ENCODE measurements around the gene NELFE. TPM values are rescaled to one million over a fixed set of nuclear protein-coding genes. Genes with fewer than 3 reads are reported as not detected.
"Not testable (repeated sequence)": the region's sequence is repeated elsewhere in the genome, so short reads cannot be mapped to it uniquely, and the experiment has no call there.

The NELFE gene, protein sequence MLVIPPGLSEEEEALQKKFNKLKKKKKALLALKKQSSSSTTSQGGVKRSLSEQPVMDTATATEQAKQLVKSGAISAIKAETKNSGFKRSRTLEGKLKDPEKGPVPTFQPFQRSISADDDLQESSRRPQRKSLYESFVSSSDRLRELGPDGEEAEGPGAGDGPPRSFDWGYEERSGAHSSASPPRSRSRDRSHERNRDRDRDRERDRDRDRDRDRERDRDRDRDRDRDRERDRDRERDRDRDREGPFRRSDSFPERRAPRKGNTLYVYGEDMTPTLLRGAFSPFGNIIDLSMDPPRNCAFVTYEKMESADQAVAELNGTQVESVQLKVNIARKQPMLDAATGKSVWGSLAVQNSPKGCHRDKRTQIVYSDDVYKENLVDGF
- total RNA-seq (39.8 TPM), polyA plus RNA-seq (53.6 TPM)

DNA sequence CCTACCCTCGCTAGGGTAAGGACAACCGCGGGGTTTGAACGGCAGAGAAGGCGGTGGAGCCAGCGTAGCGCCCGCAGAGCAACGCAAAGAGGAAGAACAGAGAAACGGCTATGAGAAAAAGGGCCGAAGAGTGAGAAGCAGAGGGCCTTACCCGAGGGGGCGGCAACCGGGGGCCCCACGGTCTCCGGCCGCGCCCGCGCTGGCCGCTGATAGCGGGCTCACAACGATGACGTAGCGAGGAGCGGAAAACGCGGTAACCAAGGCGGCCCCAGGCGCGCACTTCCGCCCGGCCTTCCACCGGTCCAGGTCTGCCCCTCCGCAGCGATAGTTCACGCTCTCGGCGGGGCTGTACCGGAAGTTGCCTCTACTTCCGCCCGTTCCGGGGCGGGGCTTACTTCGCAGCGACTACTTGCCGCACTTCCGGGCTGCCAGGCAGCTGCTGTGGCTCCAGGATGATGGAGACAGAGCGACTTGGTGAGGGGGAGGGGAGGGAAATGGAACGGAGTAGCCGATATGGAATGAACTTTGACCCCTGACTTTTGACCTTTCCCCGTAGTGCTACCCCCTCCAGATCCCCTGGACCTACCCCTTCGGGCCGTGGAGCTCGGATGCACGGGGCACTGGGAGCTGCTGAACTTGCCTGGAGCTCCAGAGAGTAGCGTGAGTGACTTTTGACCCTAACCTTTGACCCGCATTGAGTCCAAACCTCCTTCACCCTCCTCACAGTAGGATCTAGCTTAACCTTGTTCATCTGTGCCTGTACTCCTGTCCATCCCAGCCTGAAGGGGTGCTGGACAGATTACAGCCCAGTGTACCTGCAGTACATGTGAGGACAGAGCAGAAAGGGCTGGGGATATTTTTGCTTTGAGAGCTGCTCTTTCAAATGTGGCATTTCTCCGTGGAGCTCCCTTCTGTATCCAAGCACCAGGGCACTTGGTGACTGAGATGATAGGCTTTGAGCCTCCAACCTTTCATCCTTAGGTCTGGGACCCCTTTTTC, at the start of gene NELFE, which contains the start of gene SKIC2:
TSS of gene NELFE (minus strand) at position 231 of the 999 bp plus-strand sequence. CDS start 525 bp downstream, outside the sequence.
TSS of gene SKIC2 (plus strand) at position 435 of the 999 bp plus-strand sequence. CDS start at position 453, 18 bp downstream.
- under 1% methylated on average over 59 of the region's 59 CpGs for WGBS
- Histone ChIP-seq H3K4me3 (ENCODE audit: low read depth, low read length) (peak within 1 kb of the TSS; percentile 78), H3K4me1 (ENCODE audit: insufficient read depth) (no peaks in the 10 kb centered on the region), H3K36me3 (ENCODE audit: insufficient read depth) (peaks cover 2% of the 10 kb centered on the region), H3K27ac (ENCODE audit: low read depth) (peak within 1 kb of the TSS; percentile 62)
- peak; percentile 92 for DNase-seq (ENCODE audit: extremely low spot score)

- no CpG with 5 or more reads among the region's 24 CpGs for WGBS
- H3K4me1 ChIP-seq (ENCODE audit: insufficient read depth); H3K27ac ChIP-seq (ENCODE audit: low read depth); H3K4me3 ChIP-seq (ENCODE audit: low read depth, low read length); DNase-seq (ENCODE audit: extremely low spot score); H3K36me3 ChIP-seq (ENCODE audit: insufficient read depth): not testable (repeated sequence)
Observed at GRCh38 chr6:32008037-32008436, 49.3 kb upstream of the NELFE start.

- H3K27ac ChIP-seq (ENCODE audit: low read depth); H3K36me3 ChIP-seq (ENCODE audit: insufficient read depth); H3K4me1 ChIP-seq (ENCODE audit: insufficient read depth); DNase-seq (ENCODE audit: extremely low spot score); H3K4me3 ChIP-seq (ENCODE audit: low read depth, low read length): not testable (repeated sequence)
- WGBS, result 80% methylated on average over 12 of the region's 12 CpGs
Observed at GRCh38 chr6:32007086-32007485, 48.3 kb upstream of the NELFE start.

DNA sequence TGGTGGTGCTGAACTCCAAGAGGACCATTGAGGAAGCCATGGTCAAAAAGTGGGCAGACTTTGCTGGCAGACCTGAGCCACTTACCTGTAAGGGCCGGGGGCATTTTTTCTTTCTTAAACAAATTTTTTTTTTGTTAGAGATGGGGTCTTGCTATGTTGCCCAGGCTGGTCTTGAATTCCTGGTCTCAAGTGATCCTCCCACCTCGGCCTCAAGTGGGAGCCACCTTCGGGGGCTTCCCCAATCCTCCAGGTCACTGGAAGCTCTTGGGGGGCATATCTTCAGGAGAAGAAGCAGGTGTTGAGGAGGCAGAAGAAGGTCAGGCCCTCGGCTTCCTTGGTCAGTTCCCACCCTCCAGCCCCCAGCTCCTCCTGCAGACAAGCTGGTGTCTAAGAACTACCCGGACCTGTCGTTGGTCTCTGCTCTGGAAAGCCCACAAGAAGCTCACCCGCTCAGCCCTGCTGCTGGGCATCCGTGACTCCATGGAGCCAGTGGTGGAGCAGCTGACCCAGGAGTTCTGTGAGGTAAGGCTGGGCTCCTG, 47.3 kb upstream of the NELFE start:
- not testable (repeated sequence) for H3K4me1 ChIP-seq (ENCODE audit: insufficient read depth); DNase-seq (ENCODE audit: extremely low spot score); H3K4me3 ChIP-seq (ENCODE audit: low read depth, low read length); H3K36me3 ChIP-seq (ENCODE audit: insufficient read depth); H3K27ac ChIP-seq (ENCODE audit: low read depth)
- WGBS, result 78% methylated on average over 8 of the region's 8 CpGs

DNA sequence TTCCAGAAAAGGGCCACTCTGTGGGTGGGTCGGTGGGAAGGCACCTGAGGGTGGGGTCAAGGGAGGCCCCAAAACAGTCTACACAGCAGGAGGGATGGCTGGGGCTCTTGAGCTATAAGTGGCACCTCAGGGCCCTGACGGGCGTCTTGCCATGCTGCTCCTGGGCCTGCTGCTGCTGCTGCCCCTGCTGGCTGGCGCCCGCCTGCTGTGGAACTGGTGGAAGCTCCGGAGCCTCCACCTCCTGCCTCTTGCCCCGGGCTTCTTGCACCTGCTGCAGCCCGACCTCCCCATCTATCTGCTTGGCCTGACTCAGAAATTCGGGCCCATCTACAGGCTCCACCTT, 46.7 kb upstream of the NELFE start:
- not testable (repeated sequence) for DNase-seq (ENCODE audit: extremely low spot score); H3K4me1 ChIP-seq (ENCODE audit: insufficient read depth); H3K36me3 ChIP-seq (ENCODE audit: insufficient read depth); H3K4me3 ChIP-seq (ENCODE audit: low read depth, low read length); H3K27ac ChIP-seq (ENCODE audit: low read depth)
- WGBS, result 82% methylated on average over 9 of the region's 9 CpGs

GRCh38 chr6:32004864-32005537, 46.2 kb upstream of the NELFE start:
- H3K4me1 ChIP-seq (ENCODE audit: insufficient read depth); H3K4me3 ChIP-seq (ENCODE audit: low read depth, low read length); H3K27ac ChIP-seq (ENCODE audit: low read depth); H3K36me3 ChIP-seq (ENCODE audit: insufficient read depth); DNase-seq (ENCODE audit: extremely low spot score): not testable (repeated sequence)
- 73% methylated on average over 9 of the region's 13 CpGs for WGBS

GRCh38 chr6:32004393-32004792, 45.6 kb upstream of the NELFE start:
- WGBS, result 70% methylated on average over 3 of the region's 4 CpGs
- not testable (repeated sequence) for H3K27ac ChIP-seq (ENCODE audit: low read depth); H3K4me3 ChIP-seq (ENCODE audit: low read depth, low read length); DNase-seq (ENCODE audit: extremely low spot score); H3K36me3 ChIP-seq (ENCODE audit: insufficient read depth); H3K4me1 ChIP-seq (ENCODE audit: insufficient read depth)

DNA sequence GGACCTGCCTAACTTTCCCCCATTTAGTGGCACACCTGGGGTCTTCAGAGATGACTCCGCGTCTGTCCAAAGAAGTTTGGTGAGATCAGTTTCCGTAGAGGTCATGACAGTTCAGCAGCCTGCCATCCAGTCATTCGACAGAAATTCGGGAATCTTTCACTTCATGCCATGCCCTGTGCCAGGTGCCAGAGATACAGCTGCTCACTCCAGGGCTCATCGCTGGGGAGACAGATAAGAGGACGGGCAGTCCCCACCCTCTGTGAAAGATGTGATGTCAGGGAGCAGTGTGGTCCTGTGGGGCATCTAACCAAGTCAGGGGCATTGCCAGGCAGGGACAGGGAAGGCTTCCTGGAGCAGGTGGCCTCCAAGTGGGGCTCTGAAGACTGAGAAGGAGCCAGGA, 44.5 kb upstream of the NELFE start:
- not testable (repeated sequence) for H3K36me3 ChIP-seq (ENCODE audit: insufficient read depth); DNase-seq (ENCODE audit: extremely low spot score); H3K27ac ChIP-seq (ENCODE audit: low read depth); H3K4me3 ChIP-seq (ENCODE audit: low read depth, low read length); H3K4me1 ChIP-seq (ENCODE audit: insufficient read depth)
- WGBS, result no CpG with 5 or more reads among the region's 7 CpGs

DNA sequence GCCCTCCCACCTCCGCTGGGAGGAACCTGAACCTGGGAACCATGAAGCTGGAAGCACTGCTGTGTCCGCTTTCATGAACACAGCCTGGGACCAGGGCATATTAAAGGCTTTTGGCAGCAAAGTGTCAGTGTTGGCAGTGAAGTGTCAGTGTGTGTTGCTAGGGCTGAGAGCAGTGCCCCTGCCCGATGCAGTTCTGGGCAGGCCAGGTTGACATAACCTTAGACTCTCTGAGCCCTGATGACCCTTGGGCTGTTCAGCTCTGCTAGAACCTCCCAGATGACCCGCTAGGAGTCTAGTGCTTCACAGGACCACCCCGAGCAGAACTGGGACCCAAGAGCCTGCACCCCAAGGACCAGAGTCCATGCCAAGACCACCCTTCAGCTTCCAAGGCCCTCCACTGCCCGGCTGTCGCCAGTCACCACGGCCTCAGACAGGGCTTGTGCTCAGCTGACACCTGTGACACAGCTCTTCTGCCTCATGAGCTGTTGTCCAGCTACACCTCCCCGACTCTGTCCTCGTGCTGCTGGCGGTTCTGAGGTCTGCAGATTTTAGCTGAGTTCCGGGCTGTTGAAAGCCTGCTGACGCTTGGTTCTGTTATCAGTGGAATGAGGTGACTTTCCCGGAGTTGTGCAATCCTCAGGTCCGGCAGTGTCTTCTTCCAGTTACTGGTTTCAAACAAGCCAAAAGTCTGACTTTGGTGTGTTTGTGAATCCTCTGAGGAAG, 43.9 kb upstream of the NELFE start:
- DNase-seq (ENCODE audit: extremely low spot score); H3K4me3 ChIP-seq (ENCODE audit: low read depth, low read length): not testable (repeated sequence)

GRCh38 chr6:31996385-31996784, 37.6 kb upstream of the NELFE start:
- WGBS, result 93% methylated on average over 6 of the region's 6 CpGs
- not testable (repeated sequence) for H3K4me1 ChIP-seq (ENCODE audit: insufficient read depth); DNase-seq (ENCODE audit: extremely low spot score); H3K4me3 ChIP-seq (ENCODE audit: low read depth, low read length); H3K27ac ChIP-seq (ENCODE audit: low read depth); H3K36me3 ChIP-seq (ENCODE audit: insufficient read depth)

More for the DNA sequence above, 43.9 kb upstream of the NELFE start:
- H3K36me3 ChIP-seq (ENCODE audit: insufficient read depth); H3K27ac ChIP-seq (ENCODE audit: low read depth); H3K4me1 ChIP-seq (ENCODE audit: insufficient read depth): not testable (repeated sequence)
- WGBS, result no CpG with 5 or more reads among the region's 15 CpGs

GRCh38 chr6:31994421-31994820, 35.6 kb upstream of the NELFE start:
- 99% methylated on average over 8 of the region's 14 CpGs for WGBS
- not testable (repeated sequence) for H3K4me1 ChIP-seq (ENCODE audit: insufficient read depth); H3K27ac ChIP-seq (ENCODE audit: low read depth); DNase-seq (ENCODE audit: extremely low spot score); H3K36me3 ChIP-seq (ENCODE audit: insufficient read depth); H3K4me3 ChIP-seq (ENCODE audit: low read depth, low read length)

DNA sequence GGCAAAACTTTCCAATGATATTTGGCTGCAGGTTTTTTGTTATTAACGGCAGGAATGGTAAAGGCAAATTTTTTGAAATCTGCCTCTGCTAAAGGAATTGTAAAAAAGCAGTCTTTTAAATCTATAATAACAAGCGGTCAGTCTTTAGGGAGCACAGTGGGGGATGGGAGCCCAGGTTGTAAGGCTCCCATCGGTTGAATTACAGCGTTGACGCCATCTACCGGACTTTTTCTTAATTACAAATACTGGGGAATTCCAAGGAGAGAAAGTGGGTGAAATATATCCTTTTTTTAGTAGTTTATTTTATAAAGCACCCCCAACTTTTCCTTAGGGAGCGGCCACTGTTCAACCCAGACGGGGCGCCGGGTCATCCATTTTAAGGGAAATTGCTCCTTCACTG, 30.6 kb upstream of the NELFE start:
- not testable (repeated sequence) for H3K4me3 ChIP-seq (ENCODE audit: low read depth, low read length); H3K4me1 ChIP-seq (ENCODE audit: insufficient read depth); DNase-seq (ENCODE audit: extremely low spot score); H3K36me3 ChIP-seq (ENCODE audit: insufficient read depth); H3K27ac ChIP-seq (ENCODE audit: low read depth)
- no CpG with 5 or more reads among the region's 10 CpGs for WGBS
